Measurements from ENCODE around the gene FFAR2. TPM values are rescaled to one million over a fixed set of nuclear protein-coding genes. Genes with fewer than 3 reads are reported as not detected.

FFAR2 gene
- total RNA-seq, 1 donor from 2014 or later, result 0.17 TPM

DNA sequence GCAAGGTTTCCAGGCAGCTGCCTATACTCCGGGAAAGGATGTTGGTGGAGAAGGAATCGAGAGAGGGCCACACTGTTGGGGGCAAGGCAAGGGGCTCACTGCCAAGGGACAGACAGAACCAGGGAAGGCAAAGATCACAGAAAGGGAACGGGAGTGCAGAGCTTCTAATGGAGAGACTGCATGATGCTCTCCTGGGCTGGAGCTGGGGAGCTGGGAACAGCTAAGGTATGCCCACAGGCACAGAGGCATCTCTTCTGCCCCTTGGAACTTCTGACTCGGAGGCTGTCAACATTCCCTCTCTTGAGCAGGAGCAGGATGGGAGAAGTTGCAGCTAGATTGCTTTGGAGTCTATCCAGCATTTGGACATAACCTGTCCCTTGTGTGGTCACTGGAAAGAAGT is 22.4 kb upstream of the FFAR2 start:
- DNase-seq (ENCODE audit: low spot score), result no peak

- DNase-seq (ENCODE audit: low spot score), result no peak
Measured at GRCh38 chr19:35427187-35427586, 20.9 kb upstream of the FFAR2 start.

- no peak for DNase-seq (ENCODE audit: low spot score)
Measured at GRCh38 chr19:35429698-35430408, 18.2 kb upstream of the FFAR2 start.

DNA sequence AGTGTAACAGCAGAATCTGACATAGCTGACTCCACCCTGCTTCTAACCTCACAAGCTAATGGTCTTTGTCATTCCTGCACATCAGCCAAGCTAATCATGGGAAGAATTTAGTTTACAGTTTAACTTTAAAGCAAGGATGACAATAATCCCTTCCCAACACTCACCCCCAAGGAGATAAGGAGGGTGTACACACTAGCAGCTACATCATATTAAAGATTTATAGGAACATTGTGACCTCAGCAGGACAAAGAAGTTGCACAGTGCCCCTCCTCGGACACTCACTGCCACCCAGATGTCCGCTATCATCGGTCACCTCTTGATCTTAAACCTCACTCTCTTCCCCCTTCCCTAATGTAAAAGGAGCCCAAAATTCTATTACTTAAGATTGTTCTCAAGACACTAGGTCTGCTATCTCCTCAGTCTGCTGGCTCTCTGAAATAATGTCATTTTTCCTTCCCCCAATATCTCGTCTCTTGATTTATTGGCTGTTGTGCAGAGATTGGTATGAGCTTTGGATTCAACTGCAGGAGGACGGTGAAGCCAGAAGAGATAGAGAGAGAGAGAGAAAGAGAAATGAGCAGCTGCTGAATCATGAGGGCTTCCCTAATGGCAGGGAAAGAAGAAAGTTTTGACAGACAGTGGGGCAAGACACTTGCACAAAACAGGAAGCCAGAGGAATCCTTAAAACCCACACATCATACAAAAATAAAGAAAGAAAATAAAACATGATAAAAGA is 17.5 kb upstream of the FFAR2 start:
- DNase-seq (ENCODE audit: low spot score), result no peak

DNA sequence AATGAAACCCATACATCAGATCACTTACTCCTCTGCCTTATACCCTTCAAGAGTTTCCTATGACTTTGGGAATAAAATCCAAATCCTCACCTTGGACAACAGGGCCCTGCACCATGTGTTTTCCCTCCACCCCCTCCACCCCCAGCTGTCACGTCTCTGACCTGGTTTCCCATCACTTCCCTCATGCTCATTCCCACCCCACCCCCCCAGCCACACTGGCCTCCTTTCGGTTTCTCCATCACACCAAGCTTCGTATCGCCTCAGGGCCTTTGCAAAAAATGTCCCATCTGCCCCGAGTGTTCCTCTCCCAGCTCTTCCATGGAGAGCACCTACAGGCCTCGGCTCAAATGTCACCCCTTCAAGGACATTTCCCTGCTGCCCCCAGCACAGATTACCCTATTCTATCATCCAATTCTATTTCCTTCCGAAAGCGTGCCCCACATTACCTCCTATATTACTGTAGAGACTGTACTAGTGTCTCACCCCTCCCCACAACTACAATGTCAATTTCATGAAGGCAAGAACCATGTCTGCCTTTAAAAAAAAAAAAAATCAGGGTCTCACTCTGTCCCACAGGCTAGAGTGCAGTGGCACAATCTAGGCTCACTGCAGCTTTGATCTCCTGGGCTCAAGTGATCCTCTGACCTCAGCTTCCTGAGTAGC is 16.8 kb upstream of the FFAR2 start:
- DNase-seq (ENCODE audit: low spot score), result no peak

DNA sequence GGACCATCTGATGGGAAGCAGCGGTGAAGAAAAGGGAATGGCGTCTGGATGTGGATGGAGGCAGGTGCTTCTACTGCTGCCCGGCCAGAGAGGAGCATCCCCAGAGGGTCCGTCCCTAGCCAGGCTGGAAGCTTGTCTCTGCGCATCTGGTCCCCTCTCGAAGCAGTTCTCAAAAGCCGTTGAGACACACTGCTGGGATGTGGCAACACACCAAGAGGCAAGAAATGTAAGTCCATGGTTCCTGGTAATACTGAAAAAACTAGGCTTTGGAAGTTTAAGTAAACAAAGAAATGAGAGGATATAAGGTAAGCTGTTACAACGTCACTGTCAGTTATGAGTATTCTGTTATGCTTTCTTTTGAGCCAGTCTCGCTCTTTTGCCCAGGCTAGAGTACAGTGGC is 15.1 kb upstream of the FFAR2 start:
- no peak for DNase-seq (ENCODE audit: low spot score)

GRCh38 chr19:35433448-35433847 is 14.6 kb upstream of the FFAR2 start:
- DNase-seq (ENCODE audit: low spot score), result no peak

DNA sequence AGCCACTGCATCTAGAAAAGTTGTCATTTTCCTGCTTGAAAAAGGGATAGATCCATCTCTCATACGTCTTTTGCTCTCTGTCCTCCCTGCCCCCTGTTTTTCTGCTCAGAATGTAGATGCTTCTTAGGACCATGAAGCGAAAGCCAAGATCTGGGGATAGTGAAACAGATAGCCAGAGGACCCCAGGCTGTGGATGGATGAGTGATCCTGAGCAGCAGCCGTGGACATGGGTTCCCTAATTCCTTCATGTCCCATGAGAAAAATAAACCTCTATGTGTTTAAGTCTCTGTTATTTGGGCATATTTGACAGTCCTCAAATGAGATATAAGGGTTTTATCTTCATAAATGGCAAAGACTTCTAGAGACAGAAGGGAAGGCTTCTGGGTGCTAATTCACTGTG is 12.2 kb upstream of the FFAR2 start:
- DNase-seq (ENCODE audit: low spot score), result no peak

DNA sequence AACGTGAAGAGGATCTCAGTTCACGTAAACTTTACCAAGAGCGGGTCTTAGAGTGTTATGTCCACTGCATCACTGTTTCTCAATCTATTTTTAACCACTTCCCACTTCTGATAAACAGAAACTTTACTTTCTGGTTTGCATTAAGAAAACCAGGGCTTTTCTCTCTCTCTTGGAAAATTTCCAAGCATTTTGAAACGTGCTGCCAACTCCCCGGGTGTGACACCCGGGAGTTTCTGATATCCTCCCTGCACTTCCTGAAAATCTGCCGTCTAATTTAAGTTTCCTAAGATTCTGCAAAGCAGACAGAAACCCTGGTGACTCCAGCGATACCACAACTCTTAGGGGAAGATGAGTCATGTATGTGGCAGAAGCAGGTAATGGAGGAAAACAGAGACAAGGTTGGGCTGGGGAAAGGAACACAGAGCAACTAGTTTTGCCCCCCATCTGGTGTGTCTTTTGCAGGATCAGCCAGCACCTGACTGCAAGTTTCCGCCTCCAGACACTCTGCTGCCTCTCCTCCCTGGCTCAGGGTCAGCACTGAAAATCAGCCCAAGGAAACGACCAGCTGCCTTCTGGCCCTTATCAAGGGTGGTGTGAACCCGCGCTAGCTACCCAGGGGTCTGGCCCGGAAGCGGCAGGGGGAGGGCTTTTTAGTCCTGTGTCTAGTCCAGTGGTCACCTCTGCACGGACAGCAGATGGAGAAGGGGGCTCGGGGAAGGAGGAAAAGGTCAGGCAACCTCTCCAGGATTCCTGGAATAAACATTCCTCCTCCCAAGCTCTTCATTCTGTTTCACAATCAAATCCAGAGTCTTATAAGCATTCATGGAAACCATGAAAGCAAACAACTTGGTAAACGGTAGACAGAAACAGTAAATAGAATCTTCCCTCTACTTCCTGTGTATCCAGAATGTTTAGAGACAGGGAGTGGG is 11.3 kb upstream of the FFAR2 start:
- no peak for DNase-seq (ENCODE audit: low spot score)

DNA sequence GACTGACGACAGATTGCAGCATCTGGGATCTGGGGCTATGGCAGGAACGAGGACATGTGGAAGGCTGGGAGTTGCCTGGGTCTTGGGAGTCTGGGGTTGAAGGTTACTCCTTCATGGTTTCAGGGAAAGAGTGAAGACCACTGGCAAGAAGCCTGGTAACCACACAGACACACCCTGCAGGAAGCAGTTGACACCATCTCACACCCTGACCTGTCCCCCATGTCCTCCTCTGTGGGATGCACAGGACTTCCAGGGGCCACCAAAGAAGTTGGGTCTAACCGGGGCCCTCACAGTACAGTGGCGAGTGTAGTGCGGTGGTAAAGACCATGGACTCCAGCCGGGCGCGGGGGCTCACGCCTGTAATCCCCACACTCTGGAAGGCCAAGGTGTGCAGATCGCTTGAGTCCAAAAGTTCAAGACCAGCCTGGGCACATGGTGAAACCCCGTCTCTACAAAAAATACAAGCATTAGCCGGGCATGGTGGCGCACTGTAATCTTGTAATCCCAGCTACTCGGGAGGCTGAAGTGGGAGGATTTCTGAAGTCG is 10.6 kb upstream of the FFAR2 start:
- no peak for DNase-seq (ENCODE audit: low spot score)

- no peak for DNase-seq (ENCODE audit: low spot score)
Measured at GRCh38 chr19:35438096-35438495, 10.0 kb upstream of the FFAR2 start.

DNA sequence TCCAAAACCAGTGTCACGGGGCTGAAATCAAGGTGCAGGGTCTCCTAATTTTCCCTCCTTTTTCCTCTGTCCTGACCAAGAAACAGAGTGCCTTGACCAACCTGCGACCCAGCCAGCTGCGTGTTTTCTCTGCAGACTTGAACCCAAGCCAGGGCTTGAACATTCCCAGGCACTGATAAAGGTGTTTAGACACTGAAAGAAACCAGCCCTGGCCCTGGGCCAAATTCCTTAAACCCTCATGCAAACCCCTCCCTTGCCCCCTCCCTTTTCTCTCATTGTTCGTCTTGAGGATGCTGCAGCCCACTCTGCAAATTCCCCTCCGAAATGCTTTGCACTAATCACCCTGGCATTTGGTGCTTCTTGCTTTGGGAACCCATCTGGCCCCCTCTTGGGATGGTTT is 9.5 kb upstream of the FFAR2 start:
- no peak for DNase-seq (ENCODE audit: low spot score)

GRCh38 chr19:35439921-35440320 is 8.1 kb upstream of the FFAR2 start:
- no peak for DNase-seq (ENCODE audit: low spot score)

DNA sequence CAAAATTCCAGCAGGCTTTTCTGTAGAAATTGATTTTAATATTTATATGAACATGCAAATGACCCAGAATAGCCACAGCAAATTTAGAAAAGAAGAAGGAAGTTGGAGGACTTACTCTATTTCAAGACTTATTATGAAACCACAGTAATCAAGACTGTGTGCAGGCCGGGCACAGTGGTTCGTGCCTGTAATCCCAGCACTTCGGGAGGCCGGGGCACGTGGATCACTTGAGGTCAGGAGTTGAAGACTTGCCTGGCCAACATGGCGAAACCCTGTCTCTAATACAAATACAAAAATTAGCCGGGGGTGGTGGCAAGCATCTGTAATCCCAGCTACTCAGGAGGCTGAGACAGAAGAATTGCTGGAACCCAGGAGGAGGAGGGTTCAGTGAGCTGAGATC is 6.0 kb upstream of the FFAR2 start:
- DNase-seq (ENCODE audit: low spot score), result no peak

DNA sequence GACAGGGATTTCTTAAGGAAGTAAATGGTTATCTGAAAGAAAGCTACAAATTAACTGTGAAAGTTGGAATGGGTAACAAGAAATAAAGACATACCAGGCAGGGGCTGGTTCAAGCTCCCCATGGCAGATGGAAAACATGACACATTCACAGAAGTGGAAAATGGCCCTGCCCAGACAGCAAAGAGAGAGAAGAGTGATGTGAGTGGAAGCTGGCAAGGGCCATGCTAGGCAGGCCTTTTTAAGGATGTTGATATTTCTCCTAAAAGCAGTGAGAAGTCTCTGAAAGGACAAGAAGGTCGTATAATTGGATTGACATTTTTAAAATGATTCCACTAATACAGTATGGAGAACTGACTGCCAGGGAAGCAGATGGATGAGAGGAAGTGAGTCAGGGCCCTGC is 3.3 kb upstream of the FFAR2 start:
- DNase-seq (ENCODE audit: low spot score), result no peak

DNA sequence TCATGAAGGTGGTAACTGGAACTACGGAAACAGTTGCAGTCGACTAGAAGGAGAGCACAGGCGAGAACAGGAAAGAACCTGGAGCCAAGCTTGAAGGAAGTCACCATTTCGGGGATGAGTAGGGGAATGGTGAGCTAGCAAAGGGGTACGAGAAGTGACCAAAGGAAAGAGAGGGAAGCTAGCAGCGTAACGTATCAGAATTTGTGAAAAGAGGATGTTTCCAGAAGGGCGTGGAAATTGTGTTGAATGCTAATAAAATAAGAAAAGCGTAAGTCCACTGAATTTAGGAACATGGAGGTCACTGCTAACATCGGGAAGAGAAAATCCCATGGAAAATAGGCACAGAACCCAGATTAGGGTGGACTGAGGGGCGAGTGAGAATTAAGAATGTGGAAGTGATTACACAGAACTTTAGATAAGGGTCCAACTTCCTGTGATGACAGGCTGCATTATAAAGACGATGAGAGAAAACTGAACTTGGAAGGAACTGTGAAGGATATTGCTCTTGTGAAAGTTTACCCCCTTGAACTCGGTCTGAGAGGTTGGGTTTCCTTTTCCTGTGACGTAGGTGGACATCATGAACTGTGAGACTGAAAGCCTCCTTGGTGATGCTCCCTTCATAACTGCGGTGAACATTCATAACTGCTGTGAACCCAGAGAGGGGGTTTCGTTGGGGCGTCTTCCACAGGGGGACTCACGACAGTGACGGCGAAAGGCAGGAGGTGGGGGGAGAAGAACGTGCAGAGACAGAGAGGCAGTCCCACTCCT is 2.0 kb upstream of the FFAR2 start:
- DNase-seq (ENCODE audit: low spot score), result no peak

- DNase-seq (ENCODE audit: low spot score), result no peak
Measured at GRCh38 chr19:35449359-35450043, 1.4 kb downstream of the FFAR2 start.

GRCh38 chr19:35451338-35452096 is 3.5 kb downstream of the FFAR2 start:
- DNase-seq (ENCODE audit: low spot score), result no peak

DNA sequence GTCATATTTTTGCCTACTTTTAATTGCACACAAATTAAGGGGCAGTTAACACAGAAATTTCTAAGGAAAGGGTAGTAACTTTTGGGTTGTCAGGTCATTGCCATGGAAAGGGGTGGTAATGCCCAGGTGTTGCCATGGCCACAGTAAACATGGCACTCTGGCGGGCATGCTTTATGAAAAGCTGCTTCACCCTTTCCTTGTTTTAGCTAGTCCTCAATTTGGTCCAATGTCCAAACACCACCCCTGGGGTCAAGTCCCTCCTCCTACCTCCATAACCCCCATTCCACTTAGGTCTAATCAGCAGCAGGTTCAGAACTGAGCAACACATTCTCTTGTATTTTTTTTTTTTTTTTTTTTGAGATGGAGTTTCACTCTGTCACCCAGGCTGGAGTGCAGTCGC is 6.6 kb downstream of the FFAR2 start:
- no peak for DNase-seq (ENCODE audit: low spot score)
